ENCODE measurements around the gene RHOD.

RHOD gene

DNA sequence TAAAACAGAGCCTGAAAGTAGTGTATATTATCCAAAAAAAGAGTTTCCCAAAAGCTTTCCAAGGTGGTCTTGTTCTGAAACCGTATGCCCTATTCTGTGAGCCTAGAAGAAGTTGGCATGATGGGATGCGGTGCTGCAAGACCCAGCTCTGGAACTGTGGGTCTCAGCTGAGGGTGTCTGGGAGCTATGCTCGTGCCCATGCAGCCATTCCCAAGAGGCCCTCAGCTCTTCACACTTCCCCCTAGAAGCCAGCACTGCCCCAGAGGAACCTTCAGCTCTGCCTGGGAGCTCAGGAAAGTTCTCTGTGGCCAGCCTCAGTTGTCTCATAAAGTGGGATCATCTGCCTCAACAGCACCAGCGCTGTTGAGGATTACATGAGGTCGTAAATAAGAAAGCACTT, 40.1 kb upstream of the RHOD start:
- TF ChIP-seq, protein P1, sequence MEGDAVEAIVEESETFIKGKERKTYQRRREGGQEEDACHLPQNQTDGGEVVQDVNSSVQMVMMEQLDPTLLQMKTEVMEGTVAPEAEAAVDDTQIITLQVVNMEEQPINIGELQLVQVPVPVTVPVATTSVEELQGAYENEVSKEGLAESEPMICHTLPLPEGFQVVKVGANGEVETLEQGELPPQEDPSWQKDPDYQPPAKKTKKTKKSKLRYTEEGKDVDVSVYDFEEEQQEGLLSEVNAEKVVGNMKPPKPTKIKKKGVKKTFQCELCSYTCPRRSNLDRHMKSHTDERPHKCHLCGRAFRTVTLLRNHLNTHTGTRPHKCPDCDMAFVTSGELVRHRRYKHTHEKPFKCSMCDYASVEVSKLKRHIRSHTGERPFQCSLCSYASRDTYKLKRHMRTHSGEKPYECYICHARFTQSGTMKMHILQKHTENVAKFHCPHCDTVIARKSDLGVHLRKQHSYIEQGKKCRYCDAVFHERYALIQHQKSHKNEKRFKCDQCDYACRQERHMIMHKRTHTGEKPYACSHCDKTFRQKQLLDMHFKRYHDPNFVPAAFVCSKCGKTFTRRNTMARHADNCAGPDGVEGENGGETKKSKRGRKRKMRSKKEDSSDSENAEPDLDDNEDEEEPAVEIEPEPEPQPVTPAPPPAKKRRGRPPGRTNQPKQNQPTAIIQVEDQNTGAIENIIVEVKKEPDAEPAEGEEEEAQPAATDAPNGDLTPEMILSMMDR (conservative IDR thresholded peaks at IDR 0.05; ENCODE audit: low read depth, low read length), result no peak
- DNase-seq (ENCODE audit: low read depth), result no peak

DNA sequence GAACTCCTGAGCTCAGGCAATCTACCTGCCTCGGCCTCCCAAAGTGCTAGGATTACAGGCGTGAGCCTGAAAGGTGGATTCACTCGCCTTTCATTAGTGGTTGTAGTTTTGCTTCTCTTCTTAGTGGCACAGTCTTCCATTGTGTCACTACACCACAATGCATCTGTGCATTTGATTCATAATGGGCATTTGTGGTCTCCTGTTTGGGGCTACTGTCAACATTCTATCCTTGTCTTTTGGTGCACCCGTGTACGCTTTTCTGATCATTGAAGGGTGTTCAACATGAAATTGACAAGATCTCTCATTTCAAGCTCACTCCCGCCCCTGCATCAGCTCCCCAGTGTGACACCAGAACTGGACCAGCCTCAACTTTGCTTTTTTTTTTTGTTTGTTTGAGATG, 35.7 kb upstream of the RHOD start:
- H3K4me3 ChIP-seq (ENCODE audit: low read length), result no peak overlapping the region
- DNase-seq (ENCODE audit: low read depth), result no peak
- TF ChIP-seq, protein P1 (conservative IDR thresholded peaks at IDR 0.05; ENCODE audit: low read depth, low read length), result no peak

More for the DNA sequence above, 40.1 kb upstream of the RHOD start:
- H3K4me3 ChIP-seq (ENCODE audit: low read length), result no peak overlapping the region

DNA sequence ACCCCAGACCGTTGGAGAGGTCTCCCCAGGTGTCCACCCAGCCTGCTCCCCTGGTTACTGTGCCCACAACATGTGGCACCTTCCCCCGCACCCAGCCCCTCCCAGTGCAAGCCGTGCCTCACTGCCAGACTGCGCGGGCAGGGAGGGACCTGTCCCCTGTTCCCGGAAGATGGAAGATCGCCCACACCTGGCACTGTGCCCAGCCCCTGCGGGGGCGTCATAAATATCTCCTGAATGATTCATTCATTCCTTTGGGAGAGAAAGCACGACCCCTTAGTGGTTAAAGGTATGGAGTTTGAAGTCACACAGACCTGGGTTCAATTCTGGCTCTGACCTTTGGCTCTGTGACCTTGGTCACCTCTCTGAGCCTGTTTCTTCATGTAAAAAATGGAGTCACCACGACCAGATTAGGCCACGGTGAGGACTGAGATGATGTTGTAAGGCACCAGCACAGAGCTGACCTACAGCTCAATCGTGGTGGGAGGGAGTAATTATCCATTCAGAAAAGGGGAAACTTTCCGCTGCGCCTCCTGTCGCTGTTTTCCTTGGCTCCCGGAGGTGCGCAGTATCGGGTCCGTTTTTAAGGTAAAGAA, 34.2 kb upstream of the RHOD start:
- TF ChIP-seq, protein P1 (conservative IDR thresholded peaks at IDR 0.05; ENCODE audit: low read depth, low read length), result no peak
- DNase-seq (ENCODE audit: low read depth), result no peak
- H3K4me3 ChIP-seq (ENCODE audit: low read length), result peak overlapping the region; percentile 38

DNA sequence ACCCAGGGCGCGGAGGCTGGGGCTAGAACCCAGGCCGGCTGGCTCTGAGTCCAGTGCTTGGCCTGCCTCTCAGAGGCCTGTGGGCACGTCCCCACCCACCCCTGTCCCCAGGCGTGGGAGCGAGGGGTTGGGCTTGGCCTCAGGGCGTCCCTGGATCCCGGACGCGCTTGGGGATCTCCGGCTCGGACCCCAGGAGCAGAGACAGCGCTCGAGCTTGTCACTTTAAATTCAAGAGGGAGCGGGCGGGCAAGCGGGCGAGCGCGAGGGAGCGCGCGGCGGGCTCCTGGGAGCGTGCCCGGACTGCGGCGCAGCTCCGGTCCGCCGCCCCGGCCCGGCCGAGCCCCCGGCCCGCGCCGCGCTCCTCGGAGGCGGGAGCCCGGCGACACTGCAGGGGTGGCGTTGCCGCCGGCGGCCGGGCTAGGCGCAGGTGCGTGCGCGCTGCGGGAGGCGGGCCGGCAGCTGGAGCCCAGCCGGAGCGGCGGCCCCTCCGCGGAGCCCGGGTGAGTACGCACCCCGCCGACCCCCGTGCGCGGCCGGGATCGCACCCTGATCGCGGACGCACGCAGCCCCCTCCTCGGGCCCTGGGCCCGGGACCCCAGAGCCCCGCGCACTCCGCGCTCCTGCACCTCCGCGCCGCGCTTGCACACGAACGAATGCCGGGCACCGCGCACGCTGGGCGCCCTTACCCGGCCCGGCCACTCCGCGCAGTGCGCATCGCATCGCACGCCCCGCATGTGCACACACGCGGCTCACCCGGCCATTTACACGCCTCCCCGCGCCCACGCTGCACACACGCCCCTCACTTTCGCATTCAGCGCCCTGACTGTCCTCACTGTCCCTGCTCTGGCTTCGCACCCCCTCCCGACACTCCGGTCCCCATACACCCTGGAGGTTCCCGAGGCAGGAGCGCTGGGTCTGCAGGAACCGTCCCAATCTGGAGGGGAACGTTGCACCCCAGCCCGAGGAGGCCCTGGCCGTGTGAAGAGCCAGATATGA, 33.4 kb upstream of the RHOD start, which contains the start of gene SYT12:
SYT12 (plus strand) TSS at position 174 of the 996 bp plus-strand sequence. CDS start 7,011 bp downstream, outside the sequence.
- H3K4me3 ChIP-seq (ENCODE audit: low read length), result peak within 1 kb of the TSS; percentile 38
- DNase-seq (ENCODE audit: low read depth), result no peak
- TF ChIP-seq, protein P1 (conservative IDR thresholded peaks at IDR 0.05; ENCODE audit: low read depth, low read length), result no peak

DNA sequence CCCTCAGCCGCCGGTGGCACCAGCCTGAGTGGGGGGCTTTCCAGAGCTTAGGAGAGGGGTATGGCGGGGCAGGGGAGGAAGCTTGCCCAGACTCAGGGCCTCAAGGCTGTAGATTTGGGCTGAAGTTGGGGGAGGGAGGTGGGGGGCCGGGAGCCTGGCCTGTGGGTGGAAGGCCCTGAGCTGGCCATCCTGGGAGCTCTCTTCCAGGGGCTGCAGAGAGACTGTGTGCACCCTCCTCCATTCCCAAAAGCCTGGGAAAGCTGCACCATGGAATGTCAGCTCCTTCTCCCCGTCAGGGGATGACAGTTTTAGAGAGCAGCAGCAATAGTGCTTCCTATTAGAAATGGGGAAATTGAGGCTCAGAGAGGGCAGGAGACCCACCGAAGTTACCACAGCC, 32.7 kb upstream of the RHOD start:
- TF ChIP-seq, protein P1 (conservative IDR thresholded peaks at IDR 0.05; ENCODE audit: low read depth, low read length), result no peak
- no peak for DNase-seq (ENCODE audit: low read depth)
- peak overlapping the region; percentile 26 for H3K4me3 ChIP-seq (ENCODE audit: low read length)

DNA sequence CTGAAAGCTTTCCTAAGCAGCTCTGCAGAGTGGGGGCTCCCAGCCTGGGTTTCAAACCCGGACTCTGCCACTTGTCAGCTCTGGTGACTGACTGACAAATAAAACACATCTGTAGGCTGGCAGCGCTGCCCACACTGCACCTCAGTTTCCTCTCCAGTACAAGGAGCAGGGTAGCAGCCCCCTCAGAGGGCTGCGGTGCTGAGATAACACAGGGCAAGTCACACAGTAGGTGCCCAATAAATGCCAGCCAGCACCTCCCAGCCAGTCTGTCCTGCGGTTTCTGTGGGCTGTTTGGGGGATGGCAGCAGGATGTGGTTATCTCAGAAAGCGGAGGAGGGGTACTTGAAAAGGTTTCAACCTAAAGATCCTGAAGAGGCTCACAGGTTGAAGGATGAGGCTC, 32.2 kb upstream of the RHOD start:
- DNase-seq (ENCODE audit: low read depth), result no peak
- TF ChIP-seq, protein P1 (conservative IDR thresholded peaks at IDR 0.05; ENCODE audit: low read depth, low read length), result no peak
- H3K4me3 ChIP-seq (ENCODE audit: low read length), result no peak overlapping the region

Measured in retinal pigment epithelial cell (primary cell).